IMR-90 (cell line): Measurements from ENCODE around the gene KAT6B. TPM values are rescaled to one million over a fixed set of nuclear protein-coding genes. Genes with fewer than 3 reads are reported as not detected.

ENCODE experiments used
- ATAC-seq: fragments of 200-7000 bp; cut with Tn5 transposase; 2 replicates; pipeline ENCODE4 v1.9.1; 2020; ENCODE audit warnings: low read depth, mild to moderate bottlenecking, moderate library complexity
- BruUV-seq: library from RNA; stranded (reverse); fragments of 400-500 nt; replicated peaks from 2 replicates; lab custom pipeline; 2021; lab: Mats Ljungman, UMichigan
- CTCF ChIA-PET: fragments of 300-600 bp; formaldehyde crosslinking; extraction: SDS; loops from one replicate; lab custom pipeline; 2021; ENCODE audit warnings: antibody characterized with exemption; lab: Yijun Ruan, JAX
- POLR2A ChIA-PET: fragments of 300-600 bp; sonication (Branson Sonifier 250); formaldehyde crosslinking; loops from one replicate; lab custom pipeline; 2022; ENCODE audit warnings: antibody characterized with exemption; ENCODE audit not compliant: unreplicated experiment; lab: Charles Lee
- DNase-seq: peaks from one replicate; pipeline ENCODE4 v3.0.0; 2013
- H2AFZ ChIP-seq: replicated peaks from 2 replicates; pipeline ENCODE3; 2013; ENCODE audit warnings: low read length, mild to moderate bottlenecking; ENCODE audit not compliant: poor library complexity
- H2AK5ac ChIP-seq: 2 replicates; pipeline ENCODE4 v1.6.1; 2013; ENCODE audit warnings: low read depth, low read length, inconsistent platforms
- H2AK9ac ChIP-seq: replicated peaks from 2 replicates; pipeline ENCODE3; 2013; ENCODE audit warnings: mild to moderate bottlenecking, low read depth, low read length, moderate library complexity; ENCODE audit not compliant: poor library complexity
- H2BK120ac ChIP-seq: 2 replicates; pipeline ENCODE4 v1.6.1; 2013; ENCODE audit warnings: low read depth, low read length, inconsistent platforms
- H2BK15ac ChIP-seq: 3 replicates; pipeline ENCODE4 v1.6.1; 2013; ENCODE audit warnings: low read depth, low read length, inconsistent platforms
- H2BK20ac ChIP-seq: 2 replicates; pipeline ENCODE4 v1.6.1; 2013; ENCODE audit warnings: low read depth, mild to moderate bottlenecking, inconsistent platforms, low read length, moderate library complexity
- H2BK5ac ChIP-seq: 2 replicates; pipeline ENCODE4 v1.6.1; 2013; ENCODE audit warnings: mild to moderate bottlenecking, low read depth, low read length, inconsistent platforms; ENCODE audit not compliant: poor library complexity, severe bottlenecking
- H3K14ac ChIP-seq: replicated peaks from 2 replicates; pipeline ENCODE4 v1.6.1; 2013; ENCODE audit warnings: low read depth, low read length, inconsistent platforms
- H3K18ac ChIP-seq: 2 replicates; pipeline ENCODE4 v1.6.1; 2013; ENCODE audit warnings: low read depth, low read length, control low read depth
- H3K23ac ChIP-seq: 2 replicates; pipeline ENCODE4 v1.6.1; 2013; ENCODE audit warnings: low read depth, low read length, inconsistent platforms
- H3K27ac ChIP-seq: 2 replicates; pipeline ENCODE4 v1.5.1; 2013; ENCODE audit warnings: mild to moderate bottlenecking, control low read depth, low read length; ENCODE audit not compliant: insufficient read depth
- H3K27me3 ChIP-seq: 2 replicates; pipeline ENCODE4 v1.6.1; 2013; ENCODE audit warnings: low read length; ENCODE audit not compliant: control insufficient read depth, insufficient read depth
- H3K36me3 ChIP-seq: 2 replicates; pipeline ENCODE4 v1.6.1; 2013; ENCODE audit warnings: low read length, mixed read lengths; ENCODE audit not compliant: control insufficient read depth, insufficient read depth
- H3K4ac ChIP-seq: 2 replicates; pipeline ENCODE4 v1.6.1; 2013; ENCODE audit warnings: low read depth, low read length, inconsistent platforms
- H3K4me1 ChIP-seq: 2 replicates; pipeline ENCODE4 v1.6.1; 2013; ENCODE audit warnings: low read length, mixed read lengths; ENCODE audit not compliant: control insufficient read depth, insufficient read depth
- H3K4me2 ChIP-seq: 2 replicates; pipeline ENCODE4 v1.6.1; 2013; ENCODE audit warnings: low read depth, mild to moderate bottlenecking, control low read depth, low read length, moderate library complexity
- H3K4me3 ChIP-seq: 2 replicates; pipeline ENCODE4 v1.5.1; 2013; ENCODE audit warnings: low read depth, mild to moderate bottlenecking, control low read depth, low read length, moderate library complexity; ENCODE audit not compliant: insufficient read depth
- H3K56ac ChIP-seq: 2 replicates; pipeline ENCODE4 v1.6.1; 2013; ENCODE audit warnings: low read length, inconsistent platforms; ENCODE audit not compliant: insufficient read depth; ENCODE audit errors: extremely low read depth
- H3K79me1 ChIP-seq, 2 experiments: 2 replicates each; pipeline ENCODE4 v1.6.1; 2013; ENCODE audit warnings: low read length in 2 of 2, inconsistent platforms in 1 of 2, low read depth in 1 of 2
- H3K9ac ChIP-seq: 2 replicates; pipeline ENCODE4 v1.6.1; 2013; ENCODE audit warnings: low read depth, low read length, control low read depth
- H3K9me1 ChIP-seq: 2 replicates; pipeline ENCODE4 v1.6.1; 2013; ENCODE audit warnings: low read length, inconsistent platforms; ENCODE audit not compliant: insufficient read depth
- H3K9me3 ChIP-seq: 2 replicates; pipeline ENCODE4 v1.6.1; 2013; ENCODE audit warnings: low read length; ENCODE audit not compliant: control insufficient read depth, insufficient read depth
- H4K20me1 ChIP-seq: 2 replicates; pipeline ENCODE4 v1.6.1; 2013; ENCODE audit warnings: low read length, inconsistent platforms; ENCODE audit not compliant: insufficient read depth
- H4K5ac ChIP-seq: 2 replicates; pipeline ENCODE4 v1.6.1; 2013; ENCODE audit warnings: mild to moderate bottlenecking, low read depth, low read length, control low read depth
- H4K8ac ChIP-seq, 2 experiments: 2 replicates each; pipeline ENCODE4 v1.6.1; 2013; ENCODE audit warnings: low read depth in 2 of 2, low read length in 2 of 2, control low read depth in 1 of 2, inconsistent platforms in 1 of 2
- H4K91ac ChIP-seq: 2 replicates; pipeline ENCODE4 v1.6.1; 2013; ENCODE audit warnings: low read depth, low read length, inconsistent platforms; ENCODE audit not compliant: insufficient read depth
- CEBPB ChIP-seq: IDR thresholded peaks from 2 replicates; pipeline ENCODE4 v1.6.1; 2012; ENCODE audit warnings: low read depth, low read length, improper control_type of control experiment
- CHD1 ChIP-seq: IDR thresholded peaks from 2 replicates; pipeline ENCODE4 v1.6.1; 2012; ENCODE audit warnings: low read depth, low read length, improper control_type of control experiment
- CTCF ChIP-seq: conservative IDR thresholded peaks from 2 replicates; pipeline ENCODE4 v1.5.1; 2012; ENCODE audit warnings: mild to moderate bottlenecking, low read depth, low read length, improper control_type of control experiment
- MAFK ChIP-seq: IDR thresholded peaks from 2 replicates; pipeline ENCODE4 v1.6.1; 2012; ENCODE audit warnings: low read depth, low read length, improper control_type of control experiment
- NFE2L2 ChIP-seq: fragments of 150-350 bp; IDR thresholded peaks from 2 replicates; pipeline ENCODE4 v1.6.1; 2016; ENCODE audit warnings: low read depth, mild to moderate bottlenecking, low read length
- POLR2A ChIP-seq: IDR thresholded peaks from 2 replicates; pipeline ENCODE4 v1.6.1; 2012; ENCODE audit warnings: mild to moderate bottlenecking, low read depth, low read length
- USF2 ChIP-seq: fragments of 150-350 bp; IDR thresholded peaks from 2 replicates; pipeline ENCODE4 v1.6.1; 2017; ENCODE audit warnings: mild to moderate bottlenecking, antibody characterized with exemption, low read length, low read depth
- WGBS, 2 experiments: methylation state at CpG; one replicate each; pipeline versions ENCODE4 v1.1.5 to v1.1.7; 2013; ENCODE audit warnings: missing lambda C conversion rate in 2 of 2; ENCODE audit not compliant: insufficient read length in 1 of 2; ENCODE audit errors: extremely low coverage in 2 of 2; 5-methylcytosine and 5-hydroxymethylcytosine counted together
- dilution Hi-C: fragments of 300-500 bp; cut with HindIII; formaldehyde crosslinking; loops from one replicate; pipeline ENCODE4 v1.14.3; 2018; ENCODE audit warnings: low sequenced_read_pairs; ENCODE audit not compliant: unreplicated experiment
- in situ Hi-C: fragments of 300-500 bp; cut with MboI; formaldehyde crosslinking; loops from 3 replicates; pipeline ENCODE4 v1.14.3; 2019; ENCODE audit warnings: low sequenced_read_pairs, inconsistent platforms, mixed read lengths
- intact Hi-C: fragments of 100-400 bp; cut with micrococcal nuclease; formaldehyde crosslinking; loops from 2 replicates; pipeline ENCODE4 v1.10.0; 2022
- polyA plus RNA-seq, 3 experiments: library from polyadenylated mRNA; depleted of rRNA; stranded (reverse); fragments of >200 nt; gene quantifications; 2 replicates each; pipeline ENCODE4 v1.2.3, GENCODE V29; 2012; ENCODE audit warnings: low replicate concordance in 1 of 3
- total RNA-seq: library from RNA; depleted of rRNA; stranded (reverse); fragments of >200 nt; gene quantifications from 2 replicates; pipeline ENCODE4 v1.2.3, GENCODE V29; 2012

Gene KAT6B
- total and polyA plus RNA-seq, 2 of the 4 experiments (the other 2 are of a cell fraction): 8.8 to 28.1 TPM

GRCh38 chr10:74868392-74868977, 42.1 kb downstream of the KAT6B start:
- WGBS, 2 experiments: 100% methylated on average over 2 of the region's 3 CpGs; no CpG with 5 or more reads in 1 of the 2 experiments
- in situ Hi-C loops: no loop called here
- Histone ChIP-seq H3K27me3 (no peaks in the 10 kb centered on the region), H2BK20ac (no peak overlapping the region), H3K18ac (no peak overlapping the region), H3K27ac (no peak overlapping the region), H3K9me1 (peaks cover 6% of the 10 kb centered on the region; the same call in 1 of the 2 replicates), H4K5ac (no peak overlapping the region), H3K36me3 (no peaks in the 10 kb centered on the region), H3K56ac (no peak overlapping the region), H2AK9ac (no peak overlapping the region), H2AFZ (no peak overlapping the region), H3K4me3 (no peak overlapping the region), H3K9me3 (no peaks in the 10 kb centered on the region), H4K20me1 (peaks cover 6% of the 10 kb centered on the region; the same call in 1 of the 2 replicates), H3K4me2 (no peak overlapping the region), H3K79me1 (peaks cover 38 to 75% of the 10 kb centered on the region in 2 experiments), H3K4ac (no peak overlapping the region), H2BK120ac (no peak overlapping the region), H4K8ac (no peak overlapping the region), H2BK5ac (no peak overlapping the region), H3K23ac (no peak overlapping the region), H4K91ac (no peak overlapping the region), H3K14ac (no peak overlapping the region), H3K9ac (no peak overlapping the region), H2BK15ac (no peak overlapping the region), H3K4me1 (peaks cover 6% of the 10 kb centered on the region; the same call in 1 of the 2 replicates), H2AK5ac (no peak overlapping the region)
- ATAC-seq (no peak; the same call in 1 of the 2 replicates), DNase-seq (no peak)
- no peak for TF ChIP-seq POLR2A
- no peak for TF ChIP-seq NFE2L2
- no peak for TF ChIP-seq USF2
- TF ChIP-seq CTCF: no peak
- no peak for TF ChIP-seq CHD1
- no peak for TF ChIP-seq CEBPB
- TF ChIP-seq MAFK: no peak
- ChIA-PET POLR2A (no interaction called here), CTCF (interaction anchor here (0.9 kb wide), 1 partner anchor 10 kb away, joined by 4 read pairs; no protein-coding TSS in a partner anchor)
- BruUV-seq: no TSS peak
- intact Hi-C loops: no loop called here
- dilution Hi-C loops: no loop called here
